Erythroblast (primary cell): ENCODE results near the gene ALDH16A1.

Source experiments
- GATA1 ChIP-seq: IDR thresholded peaks from 2 replicates; pipeline ENCODE4 v1.6.1; 2011; ENCODE audit warnings: low read depth, mild to moderate bottlenecking, control low read depth, low read length, moderate library complexity
- POLR2A ChIP-seq: IDR thresholded peaks from 2 replicates; pipeline ENCODE4 v1.6.1; 2011; ENCODE audit warnings: mild to moderate bottlenecking, low read length

DNA sequence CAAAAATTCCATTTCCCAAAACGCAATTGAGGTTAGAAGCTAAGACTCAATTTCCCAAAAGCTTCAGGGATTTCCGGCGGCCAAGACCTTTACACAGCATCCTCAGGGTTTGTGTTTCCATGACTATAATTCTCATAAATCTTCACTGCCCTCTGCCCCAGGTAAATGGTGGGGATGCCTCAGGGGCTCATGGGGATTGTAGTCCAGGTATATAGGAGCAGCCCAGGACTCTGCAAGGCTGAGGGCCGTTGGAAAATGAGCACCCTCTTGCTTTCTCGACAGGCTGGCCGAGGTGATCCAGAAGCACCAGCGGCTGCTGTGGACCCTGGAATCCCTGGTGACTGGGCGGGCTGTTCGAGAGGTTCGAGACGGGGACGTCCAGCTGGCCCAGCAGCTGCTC lies 6.4 kb downstream of the ALDH16A1 start:
- TF ChIP-seq POLR2A (no peak), GATA1 (no peak)
